ENCODE results near the gene SEMA6A. TPM values are rescaled to one million over a fixed set of nuclear protein-coding genes. Genes with fewer than 3 reads are reported as not detected.

Gene SEMA6A
- total RNA-seq, 1 experiment from 2014 or later, result 53.3 TPM

DNA sequence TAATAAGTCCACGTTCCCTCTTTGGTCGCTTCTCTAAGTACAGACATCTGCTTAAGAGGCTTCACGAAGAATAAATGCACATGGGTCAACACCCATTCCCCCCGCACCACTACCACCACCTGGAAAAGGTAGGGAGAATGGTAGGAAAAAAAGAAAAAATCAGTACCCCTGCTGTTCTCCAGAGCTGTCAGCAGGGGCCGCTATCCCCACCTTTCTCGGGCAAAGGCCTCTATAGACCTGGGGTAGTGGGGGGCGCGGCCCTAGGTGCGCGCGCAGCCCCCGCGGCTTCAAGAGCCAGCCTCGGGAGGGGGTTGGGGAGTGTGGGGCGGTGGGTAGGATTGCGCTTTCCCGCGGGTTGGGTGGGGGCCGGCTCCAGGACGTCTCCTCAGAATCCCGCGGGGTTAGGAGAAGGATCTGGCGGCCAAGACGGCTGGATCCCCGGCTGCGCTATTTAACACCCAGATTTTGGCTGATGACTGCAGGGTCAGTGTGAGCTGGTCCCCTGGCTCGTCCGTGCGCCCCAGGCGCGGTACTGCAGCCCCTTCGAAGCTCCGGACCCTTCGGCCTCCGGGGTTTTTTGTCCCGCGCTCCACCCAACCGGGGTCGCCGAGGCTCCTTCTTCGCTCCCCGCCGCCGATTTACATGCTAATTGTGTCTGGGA lies 1.6 kb upstream of the SEMA6A start:
- peaks cover 24% of the 10 kb centered on the region for H3K4me1 Mint-ChIP-seq (ENCODE audit: low read depth, unreplicated experiment)
- peak overlapping the region; percentile 96 for H3K4me3 Mint-ChIP-seq (ENCODE audit: low read depth, unreplicated experiment)
- peak; percentile 91 for DNase-seq
- peaks cover 54% of the 10 kb centered on the region for H3K36me3 Mint-ChIP-seq (ENCODE audit: insufficient read depth, unreplicated experiment)
- no peaks in the 10 kb centered on the region for H3K9me3 Mint-ChIP-seq (ENCODE audit: low read depth, unreplicated experiment)
- intact Hi-C loops (cut with micrococcal nuclease; ENCODE audit: unreplicated experiment), result loop anchor here (1.0 to 10.0 kb wide), 6 partner anchors 38 to 499 kb away; no protein-coding TSS in a partner anchor
- no peaks in the 10 kb centered on the region for H3K27me3 Mint-ChIP-seq (ENCODE audit: unreplicated experiment)
- TF ChIP-seq, protein P1, sequence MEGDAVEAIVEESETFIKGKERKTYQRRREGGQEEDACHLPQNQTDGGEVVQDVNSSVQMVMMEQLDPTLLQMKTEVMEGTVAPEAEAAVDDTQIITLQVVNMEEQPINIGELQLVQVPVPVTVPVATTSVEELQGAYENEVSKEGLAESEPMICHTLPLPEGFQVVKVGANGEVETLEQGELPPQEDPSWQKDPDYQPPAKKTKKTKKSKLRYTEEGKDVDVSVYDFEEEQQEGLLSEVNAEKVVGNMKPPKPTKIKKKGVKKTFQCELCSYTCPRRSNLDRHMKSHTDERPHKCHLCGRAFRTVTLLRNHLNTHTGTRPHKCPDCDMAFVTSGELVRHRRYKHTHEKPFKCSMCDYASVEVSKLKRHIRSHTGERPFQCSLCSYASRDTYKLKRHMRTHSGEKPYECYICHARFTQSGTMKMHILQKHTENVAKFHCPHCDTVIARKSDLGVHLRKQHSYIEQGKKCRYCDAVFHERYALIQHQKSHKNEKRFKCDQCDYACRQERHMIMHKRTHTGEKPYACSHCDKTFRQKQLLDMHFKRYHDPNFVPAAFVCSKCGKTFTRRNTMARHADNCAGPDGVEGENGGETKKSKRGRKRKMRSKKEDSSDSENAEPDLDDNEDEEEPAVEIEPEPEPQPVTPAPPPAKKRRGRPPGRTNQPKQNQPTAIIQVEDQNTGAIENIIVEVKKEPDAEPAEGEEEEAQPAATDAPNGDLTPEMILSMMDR (IDR thresholded peaks at IDR 0.05; ENCODE audit: unreplicated experiment), result peak; percentile 87
- peak overlapping the region; percentile 81 for H3K27ac Mint-ChIP-seq (ENCODE audit: unreplicated experiment)
- no TSS peak for BruUV-seq (replicated peaks)
- CTCF ChIA-PET, result interaction anchor here (0.7 to 2.8 kb wide), 11 partner anchors 10 to 879 kb away, joined by 3 to 29 read pairs (median 7); no protein-coding TSS in a partner anchor

DNA sequence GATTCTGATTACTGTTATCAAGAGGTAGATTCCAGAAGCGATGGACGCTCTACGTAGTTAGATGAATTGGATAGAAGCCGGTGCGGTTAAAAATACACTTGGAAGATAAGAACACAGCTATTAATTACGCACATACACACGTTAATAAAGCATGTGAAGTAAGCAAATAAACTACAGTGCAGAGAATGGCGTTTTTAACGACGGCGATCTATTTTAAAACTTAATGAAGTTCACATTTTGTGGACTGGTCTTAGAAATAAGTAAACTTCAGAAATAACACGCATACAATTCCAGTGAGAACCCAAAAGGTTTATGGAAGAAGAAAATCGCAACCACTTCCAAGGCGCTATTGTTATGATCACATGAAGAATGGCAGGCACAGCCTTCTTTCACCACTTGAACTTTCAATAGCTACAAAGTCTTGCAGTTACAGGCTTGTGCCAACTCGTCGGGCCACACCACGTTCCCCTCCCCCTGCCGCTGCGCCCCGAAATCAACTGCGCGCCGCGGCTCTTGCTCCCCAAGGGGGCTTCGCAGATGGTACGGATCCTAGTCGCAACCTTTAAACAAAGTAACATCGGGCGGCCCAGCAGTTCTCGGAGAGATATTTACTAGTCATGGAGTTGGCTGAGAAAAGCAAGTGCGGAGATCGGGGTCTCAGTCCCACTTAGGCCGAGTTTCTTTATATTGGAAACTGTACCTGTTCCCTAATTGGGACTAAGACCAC lies 866 bp upstream of the SEMA6A start:
- Mint-ChIP-seq H3K4me1 (ENCODE audit: low read depth, unreplicated experiment) (peaks cover 24% of the 10 kb centered on the region), H3K9me3 (ENCODE audit: low read depth, unreplicated experiment) (no peaks in the 10 kb centered on the region), H3K36me3 (ENCODE audit: insufficient read depth, unreplicated experiment) (peaks cover 54% of the 10 kb centered on the region), H3K27me3 (ENCODE audit: unreplicated experiment) (no peaks in the 10 kb centered on the region), H3K4me3 (ENCODE audit: low read depth, unreplicated experiment) (peak overlapping the region; percentile 96), H3K27ac (ENCODE audit: unreplicated experiment) (peak overlapping the region; percentile 81)
- CTCF ChIA-PET, result interaction anchor here (0.7 to 2.8 kb wide), 18 partner anchors 9 to 1597 kb away, joined by 3 to 29 read pairs (median 5); no protein-coding TSS in a partner anchor
- intact Hi-C loops (cut with micrococcal nuclease; ENCODE audit: unreplicated experiment), result loop anchor here (1.0 to 10.0 kb wide), 7 partner anchors 39 to 499 kb away; no protein-coding TSS in a partner anchor
- TF ChIP-seq, protein P1 (IDR thresholded peaks at IDR 0.05; ENCODE audit: unreplicated experiment), result no peak
- BruUV-seq (replicated peaks), result TSS peak; percentile 66
- peak; percentile 32 for DNase-seq

DNA sequence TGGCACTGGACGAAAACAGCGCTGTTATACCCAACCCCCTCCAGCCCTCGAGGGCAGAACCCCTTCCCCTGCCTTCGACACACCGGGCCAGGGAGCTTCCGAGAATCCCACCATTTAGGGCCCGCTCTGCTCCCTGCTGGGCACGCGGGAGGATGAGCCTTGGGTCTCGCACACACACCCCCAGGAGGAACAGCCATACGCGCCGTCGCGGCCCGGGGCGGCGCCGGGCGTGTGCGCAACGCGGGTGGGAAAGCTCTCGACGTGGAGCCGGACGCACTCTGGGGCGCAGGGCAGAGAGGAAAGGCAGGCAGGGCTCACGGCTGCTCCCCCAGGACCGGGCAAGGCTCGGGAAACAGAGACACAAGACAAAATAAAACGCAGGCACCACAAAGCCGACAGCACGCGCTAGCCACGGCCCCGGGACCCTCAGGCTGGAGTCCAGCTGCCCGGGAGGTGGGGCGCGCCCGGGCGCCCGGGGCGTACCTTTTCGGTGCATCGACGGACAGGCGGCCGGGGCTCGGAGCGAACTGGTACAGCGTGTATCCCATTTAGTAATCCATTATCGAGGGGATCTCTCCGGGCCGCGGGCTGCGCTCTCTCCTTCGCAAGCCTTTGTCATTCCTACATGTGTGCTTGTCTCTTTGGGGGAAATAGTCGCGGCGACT lies 789 bp downstream of the SEMA6A start:
- TF ChIP-seq, protein P1 (IDR thresholded peaks at IDR 0.05; ENCODE audit: unreplicated experiment), result no peak
- Mint-ChIP-seq H3K9me3 (ENCODE audit: low read depth, unreplicated experiment) (no peaks in the 10 kb centered on the region), H3K36me3 (ENCODE audit: insufficient read depth, unreplicated experiment) (peaks cover 54% of the 10 kb centered on the region), H3K4me1 (ENCODE audit: low read depth, unreplicated experiment) (peaks cover 25% of the 10 kb centered on the region), H3K4me3 (ENCODE audit: low read depth, unreplicated experiment) (peak overlapping the region; percentile 96), H3K27me3 (ENCODE audit: unreplicated experiment) (no peaks in the 10 kb centered on the region), H3K27ac (ENCODE audit: unreplicated experiment) (peak overlapping the region; percentile 81)
- no TSS peak for BruUV-seq (replicated peaks)
- intact Hi-C loops (cut with micrococcal nuclease; ENCODE audit: unreplicated experiment), result loop anchor here (2.0 to 10.0 kb wide), 3 partner anchors 122 to 501 kb away; no protein-coding TSS in a partner anchor
- CTCF ChIA-PET, result no interaction called here
- DNase-seq, result peak; percentile 49

GRCh38 chr5:116573279-116573701 lies 1.3 kb downstream of the SEMA6A start:
- TF ChIP-seq, protein P1 (IDR thresholded peaks at IDR 0.05; ENCODE audit: unreplicated experiment), result no peak
- peak overlapping the region; percentile 96 for H3K4me3 Mint-ChIP-seq (ENCODE audit: low read depth, unreplicated experiment)
- peaks cover 25% of the 10 kb centered on the region for H3K4me1 Mint-ChIP-seq (ENCODE audit: low read depth, unreplicated experiment)
- DNase-seq, result peak; percentile 58
- H3K36me3 Mint-ChIP-seq (ENCODE audit: insufficient read depth, unreplicated experiment), result peaks cover 54% of the 10 kb centered on the region
- TSS peak; percentile 4 for BruUV-seq (replicated peaks)
- H3K27me3 Mint-ChIP-seq (ENCODE audit: unreplicated experiment), result no peaks in the 10 kb centered on the region
- intact Hi-C loops (cut with micrococcal nuclease; ENCODE audit: unreplicated experiment), result loop anchor here (5.0 to 10.0 kb wide), 2 partner anchors 121 to 502 kb away; no protein-coding TSS in a partner anchor
- no peaks in the 10 kb centered on the region for H3K9me3 Mint-ChIP-seq (ENCODE audit: low read depth, unreplicated experiment)
- CTCF ChIA-PET, result no interaction called here
- H3K27ac Mint-ChIP-seq (ENCODE audit: unreplicated experiment), result peak overlapping the region; percentile 81
